Transverse colon (tissue), 3 donors: ENCODE measurements around the gene CHIA.

ENCODE experiments used
- POLR2A ChIP-seq: fragments of 450-650 bp; IDR thresholded peaks from one replicate; pipeline ENCODE4 v1.6.1; 2016; ENCODE audit warnings: antibody characterized with exemption, mild to moderate bottlenecking, moderate library complexity
- TF ChIP-seq, protein P1 (sequence below), 5 experiments: fragments of 200-600 bp in 3 of 5; fragments of 450-650 bp in 2 of 5; sonication (generic) in 3 of 5; IDR thresholded peaks; 1 replicate in 2 of 5; 2 replicates in 3 of 5; pipeline ENCODE4 v1.5.1; 2016 to 2017; ENCODE audit warnings: antibody characterized with exemption in 5 of 5, inconsistent platforms in 3 of 5, mild to moderate bottlenecking in 2 of 5, moderate library complexity in 1 of 5

DNA sequence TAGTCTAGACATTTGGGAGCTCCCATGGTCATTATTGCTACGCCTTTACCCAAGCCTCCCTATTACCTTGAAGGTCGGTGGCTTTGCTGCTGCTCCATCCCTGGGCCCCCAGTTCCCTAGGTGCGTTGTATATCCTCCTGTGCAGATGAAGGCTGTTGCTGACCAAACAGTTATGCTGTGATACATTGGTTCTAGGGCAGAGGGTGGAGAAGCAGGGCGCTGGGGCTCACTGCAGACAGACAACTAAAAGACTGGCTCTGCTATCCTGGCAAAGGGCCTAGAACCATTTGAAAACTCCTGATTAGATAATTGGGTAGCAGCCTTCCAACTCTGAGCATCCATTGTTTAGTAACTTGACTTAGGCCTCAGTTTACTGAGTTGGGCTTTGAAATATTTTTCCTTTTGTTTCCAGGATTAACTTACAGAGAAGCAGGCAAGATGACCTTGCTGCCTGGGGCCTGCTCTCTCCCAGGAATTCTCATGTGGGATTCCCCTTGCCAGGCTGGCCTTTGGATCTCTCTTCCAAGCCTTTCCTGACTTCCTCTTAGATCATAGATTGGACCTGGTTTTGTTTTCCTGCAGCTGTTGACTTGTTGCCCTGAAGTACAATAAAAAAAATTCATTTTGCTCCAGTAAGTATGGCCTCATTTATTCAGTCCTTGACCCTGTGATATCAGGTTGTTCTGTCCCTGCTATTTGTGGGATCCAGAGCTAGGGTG lies 47.7 kb upstream of the CHIA start:
- TF ChIP-seq, protein P1, sequence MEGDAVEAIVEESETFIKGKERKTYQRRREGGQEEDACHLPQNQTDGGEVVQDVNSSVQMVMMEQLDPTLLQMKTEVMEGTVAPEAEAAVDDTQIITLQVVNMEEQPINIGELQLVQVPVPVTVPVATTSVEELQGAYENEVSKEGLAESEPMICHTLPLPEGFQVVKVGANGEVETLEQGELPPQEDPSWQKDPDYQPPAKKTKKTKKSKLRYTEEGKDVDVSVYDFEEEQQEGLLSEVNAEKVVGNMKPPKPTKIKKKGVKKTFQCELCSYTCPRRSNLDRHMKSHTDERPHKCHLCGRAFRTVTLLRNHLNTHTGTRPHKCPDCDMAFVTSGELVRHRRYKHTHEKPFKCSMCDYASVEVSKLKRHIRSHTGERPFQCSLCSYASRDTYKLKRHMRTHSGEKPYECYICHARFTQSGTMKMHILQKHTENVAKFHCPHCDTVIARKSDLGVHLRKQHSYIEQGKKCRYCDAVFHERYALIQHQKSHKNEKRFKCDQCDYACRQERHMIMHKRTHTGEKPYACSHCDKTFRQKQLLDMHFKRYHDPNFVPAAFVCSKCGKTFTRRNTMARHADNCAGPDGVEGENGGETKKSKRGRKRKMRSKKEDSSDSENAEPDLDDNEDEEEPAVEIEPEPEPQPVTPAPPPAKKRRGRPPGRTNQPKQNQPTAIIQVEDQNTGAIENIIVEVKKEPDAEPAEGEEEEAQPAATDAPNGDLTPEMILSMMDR (IDR thresholded peaks at IDR 0.05), result no peak
- TF ChIP-seq POLR2A, result no peak
